H1 (cell line): ENCODE data around the gene SERHL2. TPM values are rescaled to one million over a fixed set of nuclear protein-coding genes. Genes with fewer than 3 reads are reported as not detected.
A peak's percentile ranks its signal among the peaks of the same experiment; 100 is the strongest.

Experiments used
- CTCF ChIA-PET: fragments of 300-600 bp; sonication (Branson Sonifier 250); formaldehyde crosslinking; loops from one replicate; lab custom pipeline; 2021; ENCODE audit not compliant: partially characterized antibody; lab: Charles Lee
- POLR2A ChIA-PET: fragments of 300-600 bp; sonication (Branson Sonifier 250); formaldehyde crosslinking; loops from one replicate; lab custom pipeline; 2021; ENCODE audit warnings: inconsistent platforms; ENCODE audit not compliant: partially characterized antibody; lab: Charles Lee
- DNase-seq, 2 experiments: peaks; one replicate each; pipeline versions ENCODE4 v3.0.0 to v3.0.0-alpha.2; 2010 to 2022; ENCODE audit warnings: low spot score in 2 of 2, low read depth in 1 of 2, mixed read lengths in 1 of 2
- FAIRE-seq: peaks from 2 replicates; lab custom pipeline; 2011; peaks lifted over from hg19 to GRCh38; lab: Jason Lieb, UNC
- H2AFZ ChIP-seq: 2 replicates; pipeline ENCODE4 v1.8.1; 2012; ENCODE audit warnings: low read length, inconsistent platforms
- H2AK5ac ChIP-seq: 2 replicates; pipeline ENCODE4 v1.6.1; 2013; ENCODE audit warnings: low read depth, low read length
- H2BK120ac ChIP-seq: replicated peaks from 2 replicates; pipeline ENCODE3; 2013; ENCODE audit warnings: low read depth, low read length, inconsistent platforms
- H2BK12ac ChIP-seq: 2 replicates; pipeline ENCODE4 v1.6.1; 2013; ENCODE audit warnings: low read depth, low read length
- H2BK15ac ChIP-seq: 2 replicates; pipeline ENCODE4 v1.6.1; 2013; ENCODE audit warnings: low read length
- H2BK20ac ChIP-seq: 2 replicates; pipeline ENCODE4 v1.6.1; 2013; ENCODE audit warnings: low read length
- H2BK5ac ChIP-seq: 2 replicates; pipeline ENCODE4 v1.6.1; 2013; ENCODE audit warnings: low read depth, low read length
- H3K14ac ChIP-seq: 2 replicates; pipeline ENCODE4 v1.6.1; 2013; ENCODE audit warnings: inconsistent platforms; ENCODE audit not compliant: insufficient read length
- H3K18ac ChIP-seq: 2 replicates; pipeline ENCODE4 v1.6.1; 2013; ENCODE audit warnings: low read length; ENCODE audit errors: extremely low read depth
- H3K23ac ChIP-seq: 2 replicates; pipeline ENCODE4 v1.6.1; 2013; ENCODE audit warnings: inconsistent platforms; ENCODE audit not compliant: insufficient read length
- H3K23me2 ChIP-seq: 2 replicates; pipeline ENCODE4 v1.6.1; 2013; ENCODE audit warnings: low read depth, low read length
- H3K27ac ChIP-seq: 2 replicates; pipeline ENCODE4 v1.6.1; 2011; ENCODE audit warnings: low read depth, low read length, inconsistent platforms
- H3K27me3 ChIP-seq, 4 experiments: replicated peaks in 1 of 4; 1 replicate in 1 of 4; 2 replicates in 3 of 4; pipeline versions ENCODE4 v1.6.1 to v1.8.1; 2011 to 2013; ENCODE audit warnings: low read length in 3 of 4, mild to moderate bottlenecking in 3 of 4, inconsistent platforms in 2 of 4, mixed read lengths in 2 of 4, moderate library complexity in 1 of 4; ENCODE audit not compliant: control insufficient read depth in 3 of 4, insufficient read depth in 3 of 4; ENCODE audit errors: extremely low read depth in 1 of 4
- H3K36me3 ChIP-seq, 4 experiments: 2 replicates each; pipeline versions ENCODE4 v1.6.1 to v1.8.1; 2011 to 2013; ENCODE audit warnings: mild to moderate bottlenecking in 4 of 4, low read length in 3 of 4, moderate library complexity in 2 of 4, control low read depth in 1 of 4, inconsistent platforms in 1 of 4; ENCODE audit not compliant: insufficient read depth in 4 of 4, control insufficient read depth in 2 of 4
- H3K4ac ChIP-seq: replicated peaks from 2 replicates; pipeline ENCODE3; 2013; ENCODE audit warnings: low read length, low read depth, mixed read lengths, inconsistent platforms; ENCODE audit not compliant: insufficient read length
- H3K4me1 ChIP-seq, 4 experiments: replicated peaks in 1 of 4; 1 replicate in 1 of 4; 2 replicates in 3 of 4; pipeline versions ENCODE4 v1.6.1 to v1.8.1; 2011 to 2013; ENCODE audit warnings: low read length in 3 of 4, inconsistent platforms in 2 of 4, mixed read lengths in 1 of 4; ENCODE audit not compliant: insufficient read depth in 4 of 4, control insufficient read depth in 3 of 4
- H3K4me2 ChIP-seq, 2 experiments: 2 replicates each; pipeline versions ENCODE4 v1.6.1 to v1.8.1; 2011 to 2013; ENCODE audit warnings: low read depth in 2 of 2, low read length in 2 of 2, control low read depth in 1 of 2, inconsistent platforms in 1 of 2, mild to moderate bottlenecking in 1 of 2; ENCODE audit not compliant: insufficient read depth in 1 of 2
- H3K4me3 ChIP-seq, 4 experiments: fragments of 200-600, 300-600 bp in 1 of 4; sonication (generic), shearing (Covaris generic), sonication (Bioruptor Twin) in 1 of 4; 2 replicates each; pipeline versions ENCODE4 v1.5.1 to v1.8.1; 2011 to 2016; ENCODE audit warnings: low read length in 4 of 4, low read depth in 3 of 4, control low read depth in 2 of 4, inconsistent platforms in 2 of 4, mild to moderate bottlenecking in 2 of 4, mixed read lengths in 1 of 4, moderate library complexity in 1 of 4; ENCODE audit not compliant: insufficient read depth in 2 of 4; ENCODE audit errors: extremely low read depth in 1 of 4
- H3K56ac ChIP-seq: replicated peaks from 2 replicates; pipeline ENCODE3; 2013; ENCODE audit warnings: low read depth, mild to moderate bottlenecking, mixed read lengths, low read length, inconsistent platforms; ENCODE audit not compliant: insufficient read length
- H3K79me1 ChIP-seq: 2 replicates; pipeline ENCODE4 v1.6.1; 2013; ENCODE audit warnings: low read depth, low read length, control low read depth
- H3K79me2 ChIP-seq, 2 experiments: 2 replicates each; pipeline versions ENCODE4 v1.6.1 to v1.8.1; 2012 to 2013; ENCODE audit warnings: low read length in 2 of 2, mild to moderate bottlenecking in 2 of 2, inconsistent platforms in 1 of 2; ENCODE audit not compliant: insufficient read depth in 2 of 2, control insufficient read depth in 1 of 2
- H3K9ac ChIP-seq, 4 experiments: replicated peaks in 1 of 4; 1 replicate in 1 of 4; 2 replicates in 3 of 4; pipeline versions ENCODE4 v1.6.1 to v1.8.1; 2011 to 2013; ENCODE audit warnings: low read depth in 3 of 4, low read length in 3 of 4, control low read depth in 2 of 4, mild to moderate bottlenecking in 2 of 4, moderate library complexity in 2 of 4, inconsistent platforms in 1 of 4; ENCODE audit errors: extremely low read depth in 1 of 4
- H3K9me3 ChIP-seq, 2 experiments: 2 replicates each; pipeline versions ENCODE4 v1.6.1 to v1.8.1; 2012 to 2013; ENCODE audit warnings: mild to moderate bottlenecking in 2 of 2, moderate library complexity in 2 of 2, control low read depth in 1 of 2, inconsistent platforms in 1 of 2, low read depth in 1 of 2, low read length in 1 of 2, mixed read lengths in 1 of 2; ENCODE audit not compliant: insufficient read depth in 2 of 2
- H4K20me1 ChIP-seq, 2 experiments: replicated peaks in 1 of 2; 2 replicates each; pipeline versions ENCODE3 to v1.8.1; 2011 to 2013; ENCODE audit warnings: inconsistent platforms in 2 of 2, low read length in 2 of 2, mild to moderate bottlenecking in 1 of 2; ENCODE audit not compliant: insufficient read depth in 2 of 2, control insufficient read depth in 1 of 2
- H4K5ac ChIP-seq: 2 replicates; pipeline ENCODE4 v1.6.1; 2013; ENCODE audit warnings: low read length, low read depth, mixed read lengths, inconsistent platforms; ENCODE audit not compliant: insufficient read length
- H4K8ac ChIP-seq: 2 replicates; pipeline ENCODE4 v1.8.0; 2013; ENCODE audit warnings: mild to moderate bottlenecking, moderate library complexity, low read length, inconsistent platforms; ENCODE audit not compliant: insufficient read depth; ENCODE audit errors: extremely low read depth
- H4K91ac ChIP-seq: replicated peaks from 2 replicates; pipeline ENCODE3; 2013; ENCODE audit warnings: low read length, mixed read lengths, inconsistent platforms; ENCODE audit not compliant: insufficient read length
- BACH1 ChIP-seq: IDR thresholded peaks from 2 replicates; pipeline ENCODE4 v1.6.1; 2012; ENCODE audit warnings: low read length, improper control_type of control experiment
- BRCA1 ChIP-seq: IDR thresholded peaks from 2 replicates; pipeline ENCODE4 v1.6.1; 2012; ENCODE audit warnings: low read depth, low read length, improper control_type of control experiment
- HDAC6 ChIP-seq: IDR thresholded peaks from one replicate; pipeline ENCODE4 v1.7.1; 2012; ENCODE audit warnings: low read depth, mild to moderate bottlenecking, inconsistent platforms, low read length, moderate library complexity
- KDM5A ChIP-seq: fragments of 200-600 bp; IDR thresholded peaks from 2 replicates; pipeline ENCODE4 v1.7.1; 2012; ENCODE audit warnings: mild to moderate bottlenecking, low read length, inconsistent platforms, mixed read lengths
- SUZ12 ChIP-seq: fragments of 200-600 bp; sonication (generic); IDR thresholded peaks from 2 replicates; pipeline ENCODE4 v1.6.1; 2012; ENCODE audit warnings: mild to moderate bottlenecking, inconsistent platforms, low read length, moderate library complexity, mixed read lengths
- TAF7 ChIP-seq: optimal IDR thresholded peaks from 2 replicates; pipeline ENCODE3; 2011; ENCODE audit warnings: low read depth, mild to moderate bottlenecking, inconsistent platforms, low read length, moderate library complexity, borderline replicate concordance
- TBP ChIP-seq: IDR thresholded peaks from 2 replicates; pipeline ENCODE4 v1.6.1; 2011; ENCODE audit warnings: low read depth, low read length, improper control_type of control experiment
- WGBS, 2 experiments: shearing (Covaris generic) in 1 of 2; methylation state at CpG; one replicate each; pipeline versions ENCODE4 v1.1.6 to v1.1.7; 2013 to 2015; ENCODE audit warnings: low lambda C conversion rate in 2 of 2, mixed read lengths in 2 of 2, inconsistent platforms in 1 of 2, low coverage in 1 of 2, missing lambda C conversion rate in 1 of 2; ENCODE audit not compliant: insufficient replicate concordance in 2 of 2, insufficient coverage in 1 of 2, insufficient read length in 1 of 2; ENCODE audit errors: extremely low coverage in 1 of 2, missing lambda C conversion rate in 1 of 2; 5-methylcytosine and 5-hydroxymethylcytosine counted together
- polyA plus RNA-seq, 7 experiments: library from polyadenylated mRNA; depleted of rRNA in 3 of 7; stranded (reverse) in 5 of 7; unstranded in 2 of 7; fragments of >200 nt in 5 of 7; fragments of 200-250 nt in 2 of 7; gene quantifications; 1 replicate in 5 of 7; 2 replicates in 1 of 7; 4 replicates in 1 of 7; pipeline versions ENCODE4 v1.2.1 to v1.2.3, GENCODE V29; 2011 to 2013; ENCODE audit warnings: missing spikeins in 2 of 7, mixed read lengths in 2 of 7
- total RNA-seq: library from RNA; stranded (reverse); fragmentation: NEBNext Ultra II Directional; extraction: Animal tissue kit (Norgen Biotek cat#: 25700); gene quantifications from 2 replicates; pipeline ENCODE4 v1.2.1, GENCODE V29; 2021
- TF ChIP-seq, protein P1 (sequence below): IDR thresholded peaks from 2 replicates; pipeline ENCODE4 v1.6.1; 2012; ENCODE audit warnings: low read length, inconsistent platforms
- TF ChIP-seq, protein P2 (sequence below): IDR thresholded peaks from 2 replicates; pipeline ENCODE4 v1.6.1; 2012; ENCODE audit warnings: inconsistent platforms

Gene SERHL2
- total and polyA plus RNA-seq, 2 of the 8 experiments (the other 6 are each of a cell fraction or from before 2014, with no cell fraction given), result 0.91 TPM; not detected in 1

DNA sequence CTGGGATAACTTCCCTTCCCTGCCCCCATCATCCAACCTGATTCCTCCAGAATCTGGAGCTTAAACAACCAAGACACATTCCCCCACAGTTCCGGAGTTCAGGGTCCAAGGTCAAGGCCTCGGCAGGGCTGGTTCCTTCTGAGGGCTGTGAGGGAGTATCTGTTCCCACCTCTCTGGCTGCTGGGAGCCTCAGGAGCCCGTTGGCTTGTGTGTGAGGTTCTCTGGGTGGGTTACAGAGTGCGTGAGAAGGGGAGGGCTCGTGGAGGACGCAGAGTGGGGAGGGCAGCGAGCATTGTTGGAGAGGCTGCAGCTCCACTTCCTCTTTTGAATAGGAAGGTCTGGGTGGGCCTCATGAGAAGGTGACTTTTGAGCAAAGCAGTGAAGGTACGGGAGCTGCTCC lies 8.5 kb downstream of the SERHL2 start:
- POLR2A ChIA-PET, result interaction anchor here (1.0 to 2.2 kb wide), 6 partner anchors 8 to 52 kb away, joined by 4 to 17 read pairs (median 8); partner anchors contain the start of genes POLDIP3 and SERHL2
- no peak overlapping the region for H3K14ac ChIP-seq
- WGBS, 2 experiments, result 83% methylated on average over 8 of the region's 8 CpGs; no CpG with 5 or more reads in 1 of the 2 experiments
- no peak overlapping the region for H3K4me2 ChIP-seq
- no peak overlapping the region for H3K4ac ChIP-seq
- peaks cover 2 to 4% of the 10 kb centered on the region in 2 experiments for H4K20me1 ChIP-seq
- H2AFZ ChIP-seq, result no peak overlapping the region
- H3K56ac ChIP-seq, result no peak overlapping the region
- no peaks in the 10 kb centered on the region for H3K79me1 ChIP-seq
- no peak overlapping the region for H2AK5ac ChIP-seq
- no peaks in the 10 kb centered on the region for H3K23me2 ChIP-seq
- peak overlapping the region in 1 of 4 experiments; percentile 14; a peak in 1 of 7 replicates for H3K9ac ChIP-seq
- H3K27ac ChIP-seq, result no peak overlapping the region
- no peak overlapping the region; the same call in 1 of the 2 replicates for H3K18ac ChIP-seq
- peaks cover 0 to 8% (median 3%) of the 10 kb centered on the region in 4 experiments; a peak in 5 of 7 replicates for H3K27me3 ChIP-seq
- TF ChIP-seq KDM5A (no peak), SUZ12 (no peak), TBP (no peak), HDAC6 (no peak), TAF7 (no peak), BACH1 (no peak), BRCA1 (no peak)
- TF ChIP-seq, protein P1, sequence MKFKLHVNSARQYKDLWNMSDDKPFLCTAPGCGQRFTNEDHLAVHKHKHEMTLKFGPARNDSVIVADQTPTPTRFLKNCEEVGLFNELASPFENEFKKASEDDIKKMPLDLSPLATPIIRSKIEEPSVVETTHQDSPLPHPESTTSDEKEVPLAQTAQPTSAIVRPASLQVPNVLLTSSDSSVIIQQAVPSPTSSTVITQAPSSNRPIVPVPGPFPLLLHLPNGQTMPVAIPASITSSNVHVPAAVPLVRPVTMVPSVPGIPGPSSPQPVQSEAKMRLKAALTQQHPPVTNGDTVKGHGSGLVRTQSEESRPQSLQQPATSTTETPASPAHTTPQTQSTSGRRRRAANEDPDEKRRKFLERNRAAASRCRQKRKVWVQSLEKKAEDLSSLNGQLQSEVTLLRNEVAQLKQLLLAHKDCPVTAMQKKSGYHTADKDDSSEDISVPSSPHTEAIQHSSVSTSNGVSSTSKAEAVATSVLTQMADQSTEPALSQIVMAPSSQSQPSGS, result no peak
- TF ChIP-seq, protein P2, sequence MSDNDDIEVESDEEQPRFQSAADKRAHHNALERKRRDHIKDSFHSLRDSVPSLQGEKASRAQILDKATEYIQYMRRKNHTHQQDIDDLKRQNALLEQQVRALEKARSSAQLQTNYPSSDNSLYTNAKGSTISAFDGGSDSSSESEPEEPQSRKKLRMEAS, result no peak
- no peaks in the 10 kb centered on the region for H3K36me3 ChIP-seq
- H2BK20ac ChIP-seq, result no peak overlapping the region
- no peaks in the 10 kb centered on the region for H3K79me2 ChIP-seq
- no peak overlapping the region for H4K91ac ChIP-seq
- H2BK15ac ChIP-seq, result no peak overlapping the region
- H3K23ac ChIP-seq, result no peak overlapping the region
- no peak overlapping the region for H4K5ac ChIP-seq
- H3K4me3 ChIP-seq, result no peak overlapping the region
- DNase-seq (no peak), FAIRE-seq (no peak)
- no peak overlapping the region for H2BK120ac ChIP-seq
- CTCF ChIA-PET, result interaction anchor here (0.7 to 3.7 kb wide), 12 partner anchors 10 to 155 kb away, joined by 3 to 31 read pairs (median 4); no protein-coding TSS in a partner anchor
- no peak overlapping the region for H4K8ac ChIP-seq
- no peak overlapping the region for H2BK12ac ChIP-seq
- no peaks in the 10 kb centered on the region for H3K9me3 ChIP-seq
- H2BK5ac ChIP-seq, result no peak overlapping the region
- peaks cover 0 to 3% (median 1%) of the 10 kb centered on the region in 4 experiments; a peak in 1 of 7 replicates for H3K4me1 ChIP-seq
